Kidney (tissue), 14 donors: Measurements from ENCODE around the gene MEGF6. TPM values are rescaled to one million over a fixed set of nuclear protein-coding genes. Genes with fewer than 3 reads are reported as not detected.

Experiments
- DNase-seq, 5 donors: peaks; one replicate each; pipeline ENCODE4 v3.0.0-alpha.2; 2013 to 2020
- FAIRE-seq: peaks from 2 replicates; lab custom pipeline; 2012; peaks lifted over from hg19 to GRCh38; lab: Jason Lieb, UNC
- H3K27ac ChIP-seq, 2 donors: one replicate each; pipeline ENCODE4 v1.7.0; 2013; ENCODE audit warnings: low read depth in 2 of 2, low read length in 2 of 2, inconsistent platforms in 1 of 2
- H3K27me3 ChIP-seq: one replicate; pipeline ENCODE4 v1.7.1; 2013; ENCODE audit warnings: low read length, inconsistent platforms; ENCODE audit not compliant: control insufficient read depth, insufficient read depth
- H3K36me3 ChIP-seq, 3 donors: one replicate each; pipeline versions ENCODE4 v1.7.0 to v1.7.1; 2013; ENCODE audit warnings: low read length in 3 of 3, control low read depth in 1 of 3, inconsistent platforms in 1 of 3; ENCODE audit not compliant: insufficient read depth in 3 of 3, control insufficient read depth in 2 of 3
- H3K4me1 ChIP-seq, 3 donors: one replicate each; pipeline versions ENCODE4 v1.7.0 to v1.7.1; 2013; ENCODE audit warnings: low read length in 3 of 3, inconsistent platforms in 1 of 3, low read depth in 1 of 3; ENCODE audit not compliant: control insufficient read depth in 2 of 3, insufficient read depth in 2 of 3
- H3K4me3 ChIP-seq, 3 donors: one replicate each; pipeline versions ENCODE4 v1.7.0 to v1.8.1; 2013; ENCODE audit warnings: low read length in 3 of 3, control low read depth in 1 of 3, inconsistent platforms in 1 of 3
- H3K9ac ChIP-seq, 3 donors: one replicate each; pipeline versions ENCODE4 v1.7.0 to v1.7.1; 2013; ENCODE audit warnings: low read length in 3 of 3, control low read depth in 1 of 3, inconsistent platforms in 1 of 3
- H3K9me3 ChIP-seq, 3 donors: one replicate each; pipeline versions ENCODE4 v1.7.0 to v1.7.1; 2013; ENCODE audit warnings: low read length in 3 of 3, control low read depth in 1 of 3, inconsistent platforms in 1 of 3; ENCODE audit not compliant: control insufficient read depth in 2 of 3, insufficient read depth in 1 of 3
- CTCF ChIP-seq: IDR thresholded peaks from 3 replicates; pipeline ENCODE4 v1.5.1; 2012; ENCODE audit warnings: mild to moderate bottlenecking, moderate library complexity, borderline replicate concordance; ENCODE audit not compliant: insufficient read depth; ENCODE audit errors: extremely low read depth
- intact Hi-C: fragments of 100-400 bp; cut with DNase I; formaldehyde crosslinking; loops from one replicate; pipeline ENCODE4 v1.11.1; 2022
- polyA plus RNA-seq: library from polyadenylated mRNA; stranded (reverse); fragments of 350-450 nt; fragmentation: Illumina TruSeq; extraction: RNeasy Lipid Tissue Mini Kit (QIAGEN cat#74804); gene quantifications from one replicate; pipeline ENCODE4 v1.2.3, GENCODE V29; 2014; ENCODE audit warnings: low read depth, low replicate concordance; ENCODE audit not compliant: insufficient read depth
- total RNA-seq: library from RNA; stranded (reverse); fragmentation: NEBNext Ultra II Directional; extraction: Animal tissue kit (Norgen Biotek cat#: 25700); gene quantifications from one replicate; pipeline ENCODE4 v1.2.1, GENCODE V29; 2021
- donor health status: control.
- donor health status: control.
- donor health status: control.
- donor health status: control.
- donor health status: control.
- donor health status: DM: yes; HTN: yes; CAD: no.
- donor health status: Normal renal cell carcinoma (clear cell type).

Gene MEGF6
- total and polyA plus RNA-seq, 2 donors from 2014 or later = 2.8 to 10.9 TPM

- peaks cover 0 to under 1% (median under 1%) of the 10 kb centered on the region in 3 donors for H3K9me3 ChIP-seq
- no peak overlapping the region for H3K9ac ChIP-seq
- H3K4me3 ChIP-seq = no peak overlapping the region
- FAIRE-seq (no peak), DNase-seq (peak in 1 of 5 donors; percentile 59)
- no peaks in the 10 kb centered on the region for H3K27me3 ChIP-seq
- intact Hi-C loops = no loop called here
- TF ChIP-seq CTCF = no peak
- H3K27ac ChIP-seq = no peak overlapping the region
- no peaks in the 10 kb centered on the region for H3K36me3 ChIP-seq
- no peaks in the 10 kb centered on the region for H3K4me1 ChIP-seq
Observed at GRCh38 chr1:3442331-3442730, 169.0 kb downstream of the MEGF6 start.

GRCh38 chr1:3441880-3442279 lies 169.4 kb downstream of the MEGF6 start:
- H3K36me3 ChIP-seq = no peaks in the 10 kb centered on the region
- H3K9ac ChIP-seq = no peak overlapping the region
- no peak overlapping the region for H3K4me3 ChIP-seq
- no peaks in the 10 kb centered on the region for H3K27me3 ChIP-seq
- DNase-seq (peak in 1 of 5 donors; percentile 42), FAIRE-seq (no peak)
- no peak overlapping the region for H3K27ac ChIP-seq
- no peak for TF ChIP-seq CTCF
- H3K9me3 ChIP-seq = no peaks in the 10 kb centered on the region
- no peaks in the 10 kb centered on the region for H3K4me1 ChIP-seq
- intact Hi-C loops = no loop called here

GRCh38 chr1:3441410-3441847 lies 169.9 kb downstream of the MEGF6 start:
- Histone ChIP-seq H3K4me1 (no peaks in the 10 kb centered on the region), H3K9me3 (no peaks in the 10 kb centered on the region), H3K36me3 (no peaks in the 10 kb centered on the region), H3K27me3 (no peaks in the 10 kb centered on the region), H3K4me3 (no peak overlapping the region), H3K9ac (no peak overlapping the region), H3K27ac (no peak overlapping the region)
- no peak for TF ChIP-seq CTCF
- intact Hi-C loops = no loop called here
- DNase-seq (no peak), FAIRE-seq (no peak)
